Kidney (tissue), 14 donors: Measurements from ENCODE around the gene SCAF4. TPM values are rescaled to one million over a fixed set of nuclear protein-coding genes. Genes with fewer than 3 reads are reported as not detected.
A peak's percentile ranks its signal among the peaks of the same experiment; 100 is the strongest.

ENCODE experiments used
- DNase-seq, 5 donors: peaks; one replicate each; pipeline ENCODE4 v3.0.0-alpha.2; 2013 to 2020
- FAIRE-seq: peaks from 2 replicates; lab custom pipeline; 2012; peaks lifted over from hg19 to GRCh38; lab: Jason Lieb, UNC
- H3K27ac ChIP-seq, 2 donors: one replicate each; pipeline ENCODE4 v1.7.0; 2013; ENCODE audit warnings: low read depth in 2 of 2, low read length in 2 of 2, inconsistent platforms in 1 of 2
- H3K27me3 ChIP-seq: one replicate; pipeline ENCODE4 v1.7.1; 2013; ENCODE audit warnings: low read length, inconsistent platforms; ENCODE audit not compliant: control insufficient read depth, insufficient read depth
- H3K36me3 ChIP-seq, 3 donors: one replicate each; pipeline versions ENCODE4 v1.7.0 to v1.7.1; 2013; ENCODE audit warnings: low read length in 3 of 3, control low read depth in 1 of 3, inconsistent platforms in 1 of 3; ENCODE audit not compliant: insufficient read depth in 3 of 3, control insufficient read depth in 2 of 3
- H3K4me1 ChIP-seq, 3 donors: one replicate each; pipeline versions ENCODE4 v1.7.0 to v1.7.1; 2013; ENCODE audit warnings: low read length in 3 of 3, inconsistent platforms in 1 of 3, low read depth in 1 of 3; ENCODE audit not compliant: control insufficient read depth in 2 of 3, insufficient read depth in 2 of 3
- H3K4me3 ChIP-seq, 3 donors: one replicate each; pipeline versions ENCODE4 v1.7.0 to v1.8.1; 2013; ENCODE audit warnings: low read length in 3 of 3, control low read depth in 1 of 3, inconsistent platforms in 1 of 3
- H3K9ac ChIP-seq, 3 donors: one replicate each; pipeline versions ENCODE4 v1.7.0 to v1.7.1; 2013; ENCODE audit warnings: low read length in 3 of 3, control low read depth in 1 of 3, inconsistent platforms in 1 of 3
- H3K9me3 ChIP-seq, 3 donors: one replicate each; pipeline versions ENCODE4 v1.7.0 to v1.7.1; 2013; ENCODE audit warnings: low read length in 3 of 3, control low read depth in 1 of 3, inconsistent platforms in 1 of 3; ENCODE audit not compliant: control insufficient read depth in 2 of 3, insufficient read depth in 1 of 3
- intact Hi-C: fragments of 100-400 bp; cut with DNase I; formaldehyde crosslinking; loops from one replicate; pipeline ENCODE4 v1.11.1; 2022
- polyA plus RNA-seq: library from polyadenylated mRNA; stranded (reverse); fragments of 350-450 nt; fragmentation: Illumina TruSeq; extraction: RNeasy Lipid Tissue Mini Kit (QIAGEN cat#74804); gene quantifications from one replicate; pipeline ENCODE4 v1.2.3, GENCODE V29; 2014; ENCODE audit warnings: low read depth, low replicate concordance; ENCODE audit not compliant: insufficient read depth
- total RNA-seq: library from RNA; stranded (reverse); fragmentation: NEBNext Ultra II Directional; extraction: Animal tissue kit (Norgen Biotek cat#: 25700); gene quantifications from one replicate; pipeline ENCODE4 v1.2.1, GENCODE V29; 2021
- TF ChIP-seq, protein P1 (sequence below): IDR thresholded peaks from 3 replicates; pipeline ENCODE4 v1.5.1; 2012; ENCODE audit warnings: mild to moderate bottlenecking, moderate library complexity, borderline replicate concordance; ENCODE audit not compliant: insufficient read depth; ENCODE audit errors: extremely low read depth
- donor health status: control.
- donor health status: control.
- donor health status: control.
- donor health status: control.
- donor health status: control.
- donor health status: DM: yes; HTN: yes; CAD: no.
- donor health status: Normal renal cell carcinoma (clear cell type).

Gene SCAF4
- total and polyA plus RNA-seq, 2 donors from 2014 or later, result 7.4 to 30.6 TPM

DNA sequence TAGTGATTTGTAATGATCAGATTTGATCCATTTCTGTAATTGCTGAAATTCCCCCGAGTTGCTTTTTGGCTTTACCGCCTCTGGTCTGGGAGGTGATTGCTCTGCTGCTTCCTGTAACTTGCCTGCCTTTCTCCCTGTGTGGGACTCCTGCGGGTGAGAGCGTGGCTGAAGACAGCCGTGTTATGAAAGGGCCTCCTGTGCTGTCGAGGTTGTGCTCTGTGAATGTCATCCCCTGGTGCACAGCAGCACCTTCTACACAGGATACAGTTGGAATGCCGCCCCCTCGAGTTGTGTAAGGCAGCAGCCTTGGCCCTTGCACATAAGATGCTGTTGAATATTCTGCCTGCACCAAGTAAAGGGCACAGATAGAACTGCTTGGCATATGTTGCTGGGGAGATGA, 66.5 kb downstream of the SCAF4 start:
- intact Hi-C loops, result no loop called here
- Histone ChIP-seq H3K4me1 (peaks cover 0 to 3% (median 0%) of the 10 kb centered on the region in 3 donors), H3K9ac (no peak overlapping the region), H3K9me3 (no peaks in the 10 kb centered on the region), H3K27me3 (no peaks in the 10 kb centered on the region), H3K27ac (no peak overlapping the region), H3K4me3 (no peak overlapping the region), H3K36me3 (peaks cover 5 to 38% (median 22%) of the 10 kb centered on the region in 3 donors)
- TF ChIP-seq, protein P1, sequence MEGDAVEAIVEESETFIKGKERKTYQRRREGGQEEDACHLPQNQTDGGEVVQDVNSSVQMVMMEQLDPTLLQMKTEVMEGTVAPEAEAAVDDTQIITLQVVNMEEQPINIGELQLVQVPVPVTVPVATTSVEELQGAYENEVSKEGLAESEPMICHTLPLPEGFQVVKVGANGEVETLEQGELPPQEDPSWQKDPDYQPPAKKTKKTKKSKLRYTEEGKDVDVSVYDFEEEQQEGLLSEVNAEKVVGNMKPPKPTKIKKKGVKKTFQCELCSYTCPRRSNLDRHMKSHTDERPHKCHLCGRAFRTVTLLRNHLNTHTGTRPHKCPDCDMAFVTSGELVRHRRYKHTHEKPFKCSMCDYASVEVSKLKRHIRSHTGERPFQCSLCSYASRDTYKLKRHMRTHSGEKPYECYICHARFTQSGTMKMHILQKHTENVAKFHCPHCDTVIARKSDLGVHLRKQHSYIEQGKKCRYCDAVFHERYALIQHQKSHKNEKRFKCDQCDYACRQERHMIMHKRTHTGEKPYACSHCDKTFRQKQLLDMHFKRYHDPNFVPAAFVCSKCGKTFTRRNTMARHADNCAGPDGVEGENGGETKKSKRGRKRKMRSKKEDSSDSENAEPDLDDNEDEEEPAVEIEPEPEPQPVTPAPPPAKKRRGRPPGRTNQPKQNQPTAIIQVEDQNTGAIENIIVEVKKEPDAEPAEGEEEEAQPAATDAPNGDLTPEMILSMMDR, result no peak
- no peak for FAIRE-seq
- no peak for DNase-seq

DNA sequence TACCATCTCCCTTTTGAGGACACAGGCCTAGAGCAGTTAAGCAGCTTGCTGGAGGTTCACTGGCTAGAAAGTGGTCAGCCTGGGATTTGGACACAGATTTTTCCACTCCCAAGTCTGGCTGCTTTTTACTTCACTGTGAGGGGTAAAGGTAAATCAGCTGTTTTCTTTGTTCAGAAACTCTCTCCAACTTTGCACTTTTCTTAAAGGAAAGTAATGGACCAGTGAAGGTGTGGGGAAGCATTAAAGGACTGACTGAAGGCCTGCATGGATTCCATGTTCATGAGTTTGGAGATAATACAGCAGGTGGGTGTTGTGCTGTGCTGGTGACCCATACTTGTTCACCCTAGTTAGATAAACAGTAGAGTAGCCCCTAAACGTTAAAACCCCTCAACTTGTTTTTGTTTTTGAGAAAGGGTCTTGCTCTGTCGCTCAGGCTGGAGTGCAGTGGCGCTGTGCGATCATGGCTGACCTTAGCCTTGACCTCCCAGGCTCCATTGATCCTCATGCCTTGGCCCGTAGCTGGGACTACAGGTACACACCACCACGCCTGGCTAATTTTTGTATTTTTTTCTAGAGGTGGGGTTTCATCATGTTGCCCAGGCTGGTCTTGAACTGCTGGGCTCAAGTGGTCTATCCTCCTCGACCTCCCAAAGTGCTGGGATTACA, 68.2 kb downstream of the SCAF4 start:
- TF ChIP-seq, protein P1, result no peak
- Histone ChIP-seq H3K27ac (no peak overlapping the region), H3K36me3 (peaks cover 3 to 35% (median 12%) of the 10 kb centered on the region in 3 donors), H3K4me1 (peaks cover 0 to 3% (median 3%) of the 10 kb centered on the region in 3 donors), H3K9ac (no peak overlapping the region), H3K27me3 (no peaks in the 10 kb centered on the region), H3K4me3 (no peak overlapping the region), H3K9me3 (no peaks in the 10 kb centered on the region)
- DNase-seq (no peak), FAIRE-seq (no peak)
- intact Hi-C loops, result no loop called here

DNA sequence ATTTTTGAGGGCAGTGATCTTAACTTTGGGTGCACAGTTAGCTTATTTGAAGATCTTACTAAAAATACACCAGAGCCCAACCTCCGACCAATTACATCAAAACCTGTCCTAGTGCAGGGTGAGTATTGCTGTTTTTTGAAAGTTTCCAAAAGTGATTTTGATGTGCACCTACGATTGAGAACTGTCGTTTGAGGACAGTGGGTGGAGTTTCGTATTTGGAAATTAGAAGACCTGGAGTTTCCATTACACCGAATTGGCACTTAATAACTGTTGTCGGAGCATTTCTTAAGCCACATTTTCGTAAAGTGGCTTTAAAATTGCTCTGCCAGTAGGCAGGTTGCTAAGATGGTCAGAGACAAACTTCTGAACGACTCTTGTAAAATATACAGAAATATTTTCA, 71.3 kb downstream of the SCAF4 start:
- H3K36me3 ChIP-seq, result peaks cover 0 to 13% (median 3%) of the 10 kb centered on the region in 3 donors
- FAIRE-seq (no peak), DNase-seq (peak in 1 of 5 donors; percentile 8)
- no peak overlapping the region for H3K27ac ChIP-seq
- intact Hi-C loops, result no loop called here
- H3K9ac ChIP-seq, result peak overlapping the region; percentile 24 to 68 (median 59)
- peak overlapping the region; percentile 64 to 83 (median 70) for H3K4me3 ChIP-seq
- TF ChIP-seq, protein P1, result no peak
- H3K9me3 ChIP-seq, result no peaks in the 10 kb centered on the region
- peaks cover 0 to 6% (median 3%) of the 10 kb centered on the region in 3 donors for H3K4me1 ChIP-seq
- H3K27me3 ChIP-seq, result no peaks in the 10 kb centered on the region
